ENCODE results near the gene PRKCA. TPM values are rescaled to one million over a fixed set of nuclear protein-coding genes. Genes with fewer than 3 reads are reported as not detected.

The PRKCA gene
- total and polyA plus RNA-seq, 2 donors (not counting 3 experiments of a cell fraction or from before 2014, with no cell fraction given) = 7.5 to 34.2 TPM

DNA sequence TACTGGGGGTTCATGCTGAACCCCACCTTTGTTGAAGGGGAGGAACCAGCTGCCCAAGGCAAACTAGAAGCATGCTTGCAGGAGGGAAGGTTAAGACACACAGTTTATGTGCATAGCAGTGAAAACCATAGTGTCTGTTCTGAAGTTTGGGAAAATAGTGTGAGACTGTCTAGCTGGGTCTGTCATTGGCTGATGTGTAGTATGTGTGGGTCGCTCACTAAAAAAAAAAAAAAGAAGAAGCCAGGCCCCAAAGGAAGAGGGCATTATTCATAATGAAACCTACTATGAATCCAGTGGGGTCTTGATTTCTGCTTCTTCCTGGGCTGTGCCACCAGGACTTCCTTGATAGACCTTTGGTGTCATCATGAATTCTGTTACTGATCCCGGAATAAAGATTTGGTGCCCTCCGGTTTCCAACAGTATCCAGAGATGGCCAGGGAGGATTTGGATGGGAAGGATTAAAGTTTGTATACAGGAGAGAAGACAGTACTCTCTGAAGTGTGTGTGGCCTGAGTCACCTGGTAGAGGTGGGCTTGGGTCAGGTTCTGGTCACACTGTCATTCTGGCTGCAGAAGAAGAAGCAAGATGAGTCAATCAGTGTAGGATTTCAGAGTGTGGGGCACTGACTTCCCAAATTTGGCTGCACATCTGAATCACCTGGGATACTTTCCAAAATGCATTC lies 220.3 kb downstream of the PRKCA start:
- no peaks in the 10 kb centered on the region for H3K9me1 ChIP-seq (replicated peaks; ENCODE audit: control insufficient read depth, extremely low read depth, insufficient read depth, low read length)
- TF ChIP-seq FOS (IDR thresholded peaks at IDR 0.05; ENCODE audit: borderline replicate concordance, insufficient read depth, low read length) (no peak), POLR2AphosphoS5 (IDR thresholded peaks at IDR 0.05; ENCODE audit: insufficient read depth, low read depth, low read length) (no peak), JUN (IDR thresholded peaks at IDR 0.05; ENCODE audit: borderline replicate concordance, insufficient read depth, insufficient read length, low read depth) (no peak), EZH2 (IDR thresholded peaks at IDR 0.05; ENCODE audit: borderline replicate concordance, low read depth, low read length, severe bottlenecking) (no peak), MYC (IDR thresholded peaks at IDR 0.05; ENCODE audit: low read depth, low read length) (no peak), POLR2A (IDR thresholded peaks at IDR 0.05; ENCODE audit: low read depth, low read length) (no peak), MAX (IDR thresholded peaks at IDR 0.05; ENCODE audit: insufficient read depth, insufficient read length) (no peak)
- no peak overlapping the region for H3K27ac ChIP-seq (ENCODE audit: insufficient read depth, low read depth, low read length)
- no peaks in the 10 kb centered on the region for H3K9me3 ChIP-seq (replicated peaks; ENCODE audit: control insufficient read depth, insufficient read depth, low read length)
- ChIA-PET CTCF (no interaction called here), POLR2A (interaction anchor here (1.1 kb wide), 1 partner anchor 169 kb away, joined by 3 read pairs; no protein-coding TSS in a partner anchor)
- H3K79me2 ChIP-seq (ENCODE audit: control insufficient read depth, insufficient read depth, low read length) = peaks cover 4% of the 10 kb centered on the region
- no peak overlapping the region for H3K9ac ChIP-seq (replicated peaks; ENCODE audit: extremely low read depth, insufficient read depth, low read length)
- H2AFZ ChIP-seq (ENCODE audit: low read depth, low read length) = no peak overlapping the region
- no peak overlapping the region for H3K4me2 ChIP-seq (ENCODE audit: insufficient read depth, low read length)
- DNase-seq (ENCODE audit: low read depth, low spot score) = no peak
- H3K27me3 ChIP-seq (ENCODE audit: control insufficient read depth in 2 of 2, insufficient read depth in 2 of 2, low read length in 2 of 2) = no peaks in the 10 kb centered on the region
- dilution Hi-C loops (cut with MboI; ENCODE audit: extremely low pct_ligation_motif_present, low sequenced_read_pairs) = no loop called here
- FAIRE-seq = no peak
- no peaks in the 10 kb centered on the region for H4K20me1 ChIP-seq (replicated peaks; ENCODE audit: control insufficient read depth, extremely low read depth, insufficient read depth, low read length)
- H3K36me3 ChIP-seq (ENCODE audit: control insufficient read depth in 2 of 2, extremely low read depth in 1 of 2, insufficient read depth in 2 of 2, low read length in 2 of 2) = no peaks in the 10 kb centered on the region
- intact Hi-C loops (cut with micrococcal nuclease) = no loop called here
- no TSS peak for BruUV-seq (replicated peaks)
- H3K4me1 ChIP-seq (ENCODE audit: control insufficient read depth, extremely low read depth, insufficient read depth, low read length) = no peaks in the 10 kb centered on the region
- no peak overlapping the region for H3K4me3 ChIP-seq (replicated peaks in 1 of 3; ENCODE audit: insufficient read depth in 1 of 3, low read depth in 1 of 3, low read length in 3 of 3)

All from endothelial cell of umbilical vein (primary cell).